HG03097 (cell line): ENCODE data around the gene HERPUD1.
"Not testable (repeated sequence)": the region's sequence is repeated elsewhere in the genome, so short reads cannot be mapped to it uniquely, and the experiment has no call there.

Experiments used
- ATAC-seq: cut with Tn5 transposase; IDR thresholded peaks from one replicate; pipeline ENCODE4 v1.9.1; 2021; ENCODE audit not compliant: unreplicated experiment, low FRiP score

HERPUD1 gene

GRCh38 chr16:56933828-56934598 lies 2.1 kb downstream of the HERPUD1 start:
- ATAC-seq: no peak

- not testable (repeated sequence) for ATAC-seq
Measured at GRCh38 chr16:56934599-56935145, 2.7 kb downstream of the HERPUD1 start.

DNA sequence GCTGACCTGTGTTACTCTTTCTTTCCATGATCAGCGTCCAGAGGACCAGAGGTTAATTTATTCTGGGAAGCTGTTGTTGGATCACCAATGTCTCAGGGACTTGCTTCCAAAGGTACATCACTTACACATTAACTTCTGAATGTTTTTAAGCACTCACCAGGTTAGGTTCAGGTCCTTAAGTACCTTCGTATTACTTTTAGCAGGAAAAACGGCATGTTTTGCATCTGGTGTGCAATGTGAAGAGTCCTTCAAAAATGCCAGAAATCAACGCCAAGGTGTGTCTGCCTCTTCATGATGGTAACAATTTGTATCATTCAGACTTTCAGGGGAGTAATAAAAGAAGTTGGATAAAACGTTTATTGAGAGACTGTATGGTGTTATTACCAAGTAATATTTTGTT lies 3.3 kb downstream of the HERPUD1 start:
- no peak for ATAC-seq

GRCh38 chr16:56936491-56936890 lies 4.5 kb downstream of the HERPUD1 start:
- no peak for ATAC-seq

DNA sequence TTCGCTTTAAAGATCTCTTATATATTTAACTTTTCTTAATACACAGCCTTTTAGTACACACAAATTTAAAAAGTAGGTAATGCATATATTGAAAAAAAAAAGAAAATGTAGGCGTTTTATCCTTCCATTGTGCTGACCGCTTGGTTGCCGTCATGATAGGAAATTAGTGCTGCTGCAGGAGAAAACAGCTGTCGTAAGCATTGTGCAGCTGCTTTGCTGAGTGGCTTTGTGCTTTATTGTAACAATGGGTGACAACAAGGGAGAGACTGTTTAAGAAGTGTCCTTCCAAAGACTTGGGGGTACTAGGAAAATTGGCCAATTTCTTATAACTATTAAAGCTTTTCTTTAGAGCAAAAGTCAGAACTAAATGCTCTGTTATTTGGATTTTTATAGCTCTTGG lies 5.0 kb downstream of the HERPUD1 start:
- ATAC-seq: no peak

DNA sequence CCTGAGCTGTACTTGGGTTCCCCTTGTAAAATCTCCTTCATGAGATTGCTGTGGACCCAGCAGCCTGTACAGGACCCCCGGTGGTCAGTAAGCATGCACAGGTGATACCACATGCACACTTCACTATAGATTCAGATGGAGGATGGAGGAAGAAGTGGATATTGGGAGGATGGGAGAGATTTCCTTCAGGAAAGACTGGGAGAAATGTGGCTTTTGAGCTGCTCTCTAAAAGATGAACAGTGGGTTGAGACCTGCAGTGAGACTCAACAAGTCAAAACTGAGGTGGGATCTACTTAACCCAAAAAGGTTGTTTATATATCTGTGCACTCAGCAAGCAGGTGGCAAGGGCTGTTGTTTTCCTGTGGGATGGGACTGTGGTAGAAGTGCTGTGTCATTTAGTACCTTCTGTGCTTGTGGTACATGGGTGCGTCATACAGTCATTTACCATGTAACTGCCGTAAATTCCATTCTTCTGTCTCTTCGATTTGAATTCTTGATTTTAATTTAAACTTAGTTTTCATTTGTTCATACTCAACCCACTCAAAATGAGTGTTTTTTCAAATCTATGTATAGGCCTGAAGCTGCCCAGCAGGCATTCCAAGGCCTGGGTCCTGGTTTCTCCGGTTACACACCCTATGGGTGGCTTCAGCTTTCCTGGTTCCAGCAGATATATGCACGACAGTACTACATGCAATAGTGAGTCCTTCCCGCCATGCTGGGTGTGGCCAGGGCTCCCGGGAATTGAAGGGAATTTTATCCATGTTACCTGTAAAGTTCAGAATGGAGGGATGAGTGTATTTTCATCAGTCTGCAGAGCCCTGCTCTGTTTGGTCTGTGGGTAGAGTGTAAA lies 6.9 kb downstream of the HERPUD1 start:
- ATAC-seq: no peak

- no peak for ATAC-seq
Measured at GRCh38 chr16:56939801-56940200, 7.9 kb downstream of the HERPUD1 start.

- ATAC-seq: no peak
Measured at GRCh38 chr16:56941092-56941491, 9.2 kb downstream of the HERPUD1 start.

GRCh38 chr16:56941856-56942331 lies 10.0 kb downstream of the HERPUD1 start:
- ATAC-seq: no peak

DNA sequence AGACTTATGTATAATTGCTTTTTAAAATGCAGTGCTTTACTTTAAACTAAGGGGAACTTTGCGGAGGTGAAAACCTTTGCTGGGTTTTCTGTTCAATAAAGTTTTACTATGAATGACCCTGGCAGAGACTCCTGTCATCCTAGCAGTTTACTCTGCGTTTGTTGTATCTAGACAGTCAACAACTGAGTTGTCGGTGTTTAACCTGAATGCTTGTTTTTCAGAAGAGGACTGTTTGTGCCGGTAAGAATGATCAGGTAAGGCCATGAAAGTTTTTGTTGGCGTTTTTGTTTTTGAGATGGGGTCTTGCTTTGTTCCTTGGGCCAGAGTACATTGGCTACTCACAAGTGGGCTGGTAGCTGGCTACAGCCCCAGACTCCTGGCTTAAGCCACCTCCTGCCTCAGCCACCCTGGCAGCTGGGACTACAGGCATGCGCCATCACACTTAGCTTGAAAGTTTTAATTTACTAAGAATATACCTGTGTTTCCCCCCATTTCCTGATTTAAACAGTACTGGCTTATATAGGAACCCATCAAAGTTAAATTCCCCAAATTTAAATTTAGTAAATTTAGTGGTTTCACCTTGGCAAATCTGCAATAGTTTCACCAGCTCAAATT lies 11.9 kb downstream of the HERPUD1 start:
- ATAC-seq: no peak

GRCh38 chr16:56944954-56945839 lies 13.3 kb downstream of the HERPUD1 start:
- peak; percentile 37 for ATAC-seq

DNA sequence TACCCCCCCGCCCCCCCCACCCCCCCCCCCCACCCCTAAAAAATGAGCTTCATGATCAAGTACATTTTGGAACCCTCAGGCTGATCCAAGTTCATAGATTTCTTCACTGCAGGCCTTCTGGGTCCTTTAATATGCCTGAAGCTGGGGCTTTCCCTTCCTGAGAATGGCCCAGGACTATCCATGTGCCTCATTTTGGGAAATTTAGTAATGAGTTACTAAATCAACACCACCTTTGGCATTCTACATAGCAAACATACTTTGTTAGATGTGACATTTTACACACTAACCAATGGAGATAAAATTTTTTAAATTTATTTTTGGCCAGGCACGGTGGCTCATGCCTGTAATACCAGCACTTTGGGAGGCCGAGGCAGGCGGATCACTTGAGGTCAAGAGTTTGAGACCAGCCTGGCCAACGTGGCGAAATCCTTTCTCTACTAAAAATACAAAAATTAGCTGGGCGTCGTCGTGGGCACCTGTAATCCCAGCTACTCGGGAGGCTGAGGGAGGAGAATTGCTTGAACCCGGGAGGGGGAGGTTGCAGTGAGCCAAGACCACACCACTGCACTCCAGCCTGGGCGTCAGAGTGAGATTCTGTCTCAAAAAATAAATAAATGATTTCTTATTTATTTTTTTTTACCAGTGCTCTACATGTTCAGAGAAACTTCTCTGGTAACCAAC lies 14.0 kb downstream of the HERPUD1 start:
- ATAC-seq: no peak

GRCh38 chr16:56946767-56947603 lies 15.0 kb downstream of the HERPUD1 start:
- ATAC-seq: no peak

DNA sequence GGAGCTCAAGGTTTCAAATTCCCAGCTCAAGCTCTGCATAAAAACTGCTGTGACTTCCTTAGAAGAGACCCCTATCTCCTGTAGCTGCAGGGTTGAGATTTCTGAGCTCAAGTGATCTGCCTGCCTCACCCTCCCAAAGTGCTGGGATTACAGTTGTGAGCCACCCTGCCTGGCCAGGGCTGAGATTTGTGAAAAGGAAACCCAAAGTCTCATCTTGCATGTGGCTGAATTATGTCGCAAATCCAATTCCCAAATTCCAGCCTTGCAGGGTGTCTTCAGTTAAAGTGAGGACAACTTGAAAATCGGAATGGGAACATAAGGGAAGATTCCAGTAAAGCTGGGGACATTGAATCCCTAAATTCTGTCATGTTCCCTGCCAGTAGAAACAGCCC lies 15.7 kb downstream of the HERPUD1 start:
- ATAC-seq: no peak

GRCh38 chr16:56948234-56948633 lies 16.3 kb downstream of the HERPUD1 start:
- ATAC-seq: no peak

GRCh38 chr16:56950051-56950450 lies 18.1 kb downstream of the HERPUD1 start:
- ATAC-seq: no peak

- no peak for ATAC-seq
Measured at GRCh38 chr16:56950455-56950854, 18.5 kb downstream of the HERPUD1 start.
